H1 (cell line): ENCODE data around the gene UBE3B. TPM values are rescaled to one million over a fixed set of nuclear protein-coding genes. Genes with fewer than 3 reads are reported as not detected.
"Not testable (repeated sequence)": the region's sequence is repeated elsewhere in the genome, so short reads cannot be mapped to it uniquely, and the experiment has no call there.

Source experiments
- CTCF ChIA-PET: fragments of 300-600 bp; sonication (Branson Sonifier 250); formaldehyde crosslinking; loops from one replicate; lab custom pipeline; 2021; ENCODE audit not compliant: partially characterized antibody; lab: Charles Lee
- POLR2A ChIA-PET: fragments of 300-600 bp; sonication (Branson Sonifier 250); formaldehyde crosslinking; loops from one replicate; lab custom pipeline; 2021; ENCODE audit warnings: inconsistent platforms; ENCODE audit not compliant: partially characterized antibody; lab: Charles Lee
- DNase-seq, 2 experiments: peaks; one replicate each; pipeline versions ENCODE4 v3.0.0 to v3.0.0-alpha.2; 2010 to 2022; ENCODE audit warnings: low spot score in 2 of 2, low read depth in 1 of 2, mixed read lengths in 1 of 2
- FAIRE-seq: peaks from 2 replicates; lab custom pipeline; 2011; peaks lifted over from hg19 to GRCh38; lab: Jason Lieb, UNC
- H2AFZ ChIP-seq: 2 replicates; pipeline ENCODE4 v1.8.1; 2012; ENCODE audit warnings: low read length, inconsistent platforms
- H2AK5ac ChIP-seq: 2 replicates; pipeline ENCODE4 v1.6.1; 2013; ENCODE audit warnings: low read depth, low read length
- H2BK120ac ChIP-seq: replicated peaks from 2 replicates; pipeline ENCODE3; 2013; ENCODE audit warnings: low read depth, low read length, inconsistent platforms
- H2BK12ac ChIP-seq: 2 replicates; pipeline ENCODE4 v1.6.1; 2013; ENCODE audit warnings: low read depth, low read length
- H2BK15ac ChIP-seq: 2 replicates; pipeline ENCODE4 v1.6.1; 2013; ENCODE audit warnings: low read length
- H2BK20ac ChIP-seq: 2 replicates; pipeline ENCODE4 v1.6.1; 2013; ENCODE audit warnings: low read length
- H2BK5ac ChIP-seq: 2 replicates; pipeline ENCODE4 v1.6.1; 2013; ENCODE audit warnings: low read depth, low read length
- H3K14ac ChIP-seq: 2 replicates; pipeline ENCODE4 v1.6.1; 2013; ENCODE audit warnings: inconsistent platforms; ENCODE audit not compliant: insufficient read length
- H3K18ac ChIP-seq: 2 replicates; pipeline ENCODE4 v1.6.1; 2013; ENCODE audit warnings: low read length; ENCODE audit errors: extremely low read depth
- H3K23ac ChIP-seq: 2 replicates; pipeline ENCODE4 v1.6.1; 2013; ENCODE audit warnings: inconsistent platforms; ENCODE audit not compliant: insufficient read length
- H3K23me2 ChIP-seq: 2 replicates; pipeline ENCODE4 v1.6.1; 2013; ENCODE audit warnings: low read depth, low read length
- H3K27ac ChIP-seq: 2 replicates; pipeline ENCODE4 v1.6.1; 2011; ENCODE audit warnings: low read depth, low read length, inconsistent platforms
- H3K27me3 ChIP-seq, 4 experiments: replicated peaks in 1 of 4; 1 replicate in 1 of 4; 2 replicates in 3 of 4; pipeline versions ENCODE4 v1.6.1 to v1.8.1; 2011 to 2013; ENCODE audit warnings: low read length in 3 of 4, mild to moderate bottlenecking in 3 of 4, inconsistent platforms in 2 of 4, mixed read lengths in 2 of 4, moderate library complexity in 1 of 4; ENCODE audit not compliant: control insufficient read depth in 3 of 4, insufficient read depth in 3 of 4; ENCODE audit errors: extremely low read depth in 1 of 4
- H3K36me3 ChIP-seq, 4 experiments: 2 replicates each; pipeline versions ENCODE4 v1.6.1 to v1.8.1; 2011 to 2013; ENCODE audit warnings: mild to moderate bottlenecking in 4 of 4, low read length in 3 of 4, moderate library complexity in 2 of 4, control low read depth in 1 of 4, inconsistent platforms in 1 of 4; ENCODE audit not compliant: insufficient read depth in 4 of 4, control insufficient read depth in 2 of 4
- H3K4ac ChIP-seq: replicated peaks from 2 replicates; pipeline ENCODE3; 2013; ENCODE audit warnings: low read length, low read depth, mixed read lengths, inconsistent platforms; ENCODE audit not compliant: insufficient read length
- H3K4me1 ChIP-seq, 4 experiments: replicated peaks in 1 of 4; 1 replicate in 1 of 4; 2 replicates in 3 of 4; pipeline versions ENCODE4 v1.6.1 to v1.8.1; 2011 to 2013; ENCODE audit warnings: low read length in 3 of 4, inconsistent platforms in 2 of 4, mixed read lengths in 1 of 4; ENCODE audit not compliant: insufficient read depth in 4 of 4, control insufficient read depth in 3 of 4
- H3K4me2 ChIP-seq, 2 experiments: 2 replicates each; pipeline versions ENCODE4 v1.6.1 to v1.8.1; 2011 to 2013; ENCODE audit warnings: low read depth in 2 of 2, low read length in 2 of 2, control low read depth in 1 of 2, inconsistent platforms in 1 of 2, mild to moderate bottlenecking in 1 of 2; ENCODE audit not compliant: insufficient read depth in 1 of 2
- H3K4me3 ChIP-seq, 4 experiments: fragments of 200-600, 300-600 bp in 1 of 4; sonication (generic), shearing (Covaris generic), sonication (Bioruptor Twin) in 1 of 4; 2 replicates each; pipeline versions ENCODE4 v1.5.1 to v1.8.1; 2011 to 2016; ENCODE audit warnings: low read length in 4 of 4, low read depth in 3 of 4, control low read depth in 2 of 4, inconsistent platforms in 2 of 4, mild to moderate bottlenecking in 2 of 4, mixed read lengths in 1 of 4, moderate library complexity in 1 of 4; ENCODE audit not compliant: insufficient read depth in 2 of 4; ENCODE audit errors: extremely low read depth in 1 of 4
- H3K56ac ChIP-seq: replicated peaks from 2 replicates; pipeline ENCODE3; 2013; ENCODE audit warnings: low read depth, mild to moderate bottlenecking, mixed read lengths, low read length, inconsistent platforms; ENCODE audit not compliant: insufficient read length
- H3K79me1 ChIP-seq: 2 replicates; pipeline ENCODE4 v1.6.1; 2013; ENCODE audit warnings: low read depth, low read length, control low read depth
- H3K79me2 ChIP-seq, 2 experiments: 2 replicates each; pipeline versions ENCODE4 v1.6.1 to v1.8.1; 2012 to 2013; ENCODE audit warnings: low read length in 2 of 2, mild to moderate bottlenecking in 2 of 2, inconsistent platforms in 1 of 2; ENCODE audit not compliant: insufficient read depth in 2 of 2, control insufficient read depth in 1 of 2
- H3K9ac ChIP-seq, 4 experiments: replicated peaks in 1 of 4; 1 replicate in 1 of 4; 2 replicates in 3 of 4; pipeline versions ENCODE4 v1.6.1 to v1.8.1; 2011 to 2013; ENCODE audit warnings: low read depth in 3 of 4, low read length in 3 of 4, control low read depth in 2 of 4, mild to moderate bottlenecking in 2 of 4, moderate library complexity in 2 of 4, inconsistent platforms in 1 of 4; ENCODE audit errors: extremely low read depth in 1 of 4
- H3K9me3 ChIP-seq, 2 experiments: 2 replicates each; pipeline versions ENCODE4 v1.6.1 to v1.8.1; 2012 to 2013; ENCODE audit warnings: mild to moderate bottlenecking in 2 of 2, moderate library complexity in 2 of 2, control low read depth in 1 of 2, inconsistent platforms in 1 of 2, low read depth in 1 of 2, low read length in 1 of 2, mixed read lengths in 1 of 2; ENCODE audit not compliant: insufficient read depth in 2 of 2
- H4K20me1 ChIP-seq, 2 experiments: replicated peaks in 1 of 2; 2 replicates each; pipeline versions ENCODE3 to v1.8.1; 2011 to 2013; ENCODE audit warnings: inconsistent platforms in 2 of 2, low read length in 2 of 2, mild to moderate bottlenecking in 1 of 2; ENCODE audit not compliant: insufficient read depth in 2 of 2, control insufficient read depth in 1 of 2
- H4K5ac ChIP-seq: 2 replicates; pipeline ENCODE4 v1.6.1; 2013; ENCODE audit warnings: low read length, low read depth, mixed read lengths, inconsistent platforms; ENCODE audit not compliant: insufficient read length
- H4K8ac ChIP-seq: 2 replicates; pipeline ENCODE4 v1.8.0; 2013; ENCODE audit warnings: mild to moderate bottlenecking, moderate library complexity, low read length, inconsistent platforms; ENCODE audit not compliant: insufficient read depth; ENCODE audit errors: extremely low read depth
- H4K91ac ChIP-seq: replicated peaks from 2 replicates; pipeline ENCODE3; 2013; ENCODE audit warnings: low read length, mixed read lengths, inconsistent platforms; ENCODE audit not compliant: insufficient read length
- EGR1 ChIP-seq: IDR thresholded peaks from 2 replicates; pipeline ENCODE4 v1.6.1; 2011; ENCODE audit warnings: low read depth, low read length, borderline replicate concordance
- POLR2AphosphoS5 ChIP-seq: IDR thresholded peaks from 2 replicates; pipeline ENCODE4 v1.6.1; 2011; ENCODE audit warnings: low read depth, low read length
- TAF1 ChIP-seq: IDR thresholded peaks from 2 replicates; pipeline ENCODE4 v1.6.1; 2011; ENCODE audit warnings: mild to moderate bottlenecking, low read depth, low read length
- TBP ChIP-seq: IDR thresholded peaks from 2 replicates; pipeline ENCODE4 v1.6.1; 2011; ENCODE audit warnings: low read depth, low read length, improper control_type of control experiment
- WGBS, 2 experiments: shearing (Covaris generic) in 1 of 2; methylation state at CpG; one replicate each; pipeline versions ENCODE4 v1.1.6 to v1.1.7; 2013 to 2015; ENCODE audit warnings: low lambda C conversion rate in 2 of 2, mixed read lengths in 2 of 2, inconsistent platforms in 1 of 2, low coverage in 1 of 2, missing lambda C conversion rate in 1 of 2; ENCODE audit not compliant: insufficient replicate concordance in 2 of 2, insufficient coverage in 1 of 2, insufficient read length in 1 of 2; ENCODE audit errors: extremely low coverage in 1 of 2, missing lambda C conversion rate in 1 of 2; 5-methylcytosine and 5-hydroxymethylcytosine counted together
- polyA plus RNA-seq, 7 experiments: library from polyadenylated mRNA; depleted of rRNA in 3 of 7; stranded (reverse) in 5 of 7; unstranded in 2 of 7; fragments of >200 nt in 5 of 7; fragments of 200-250 nt in 2 of 7; gene quantifications; 1 replicate in 5 of 7; 2 replicates in 1 of 7; 4 replicates in 1 of 7; pipeline versions ENCODE4 v1.2.1 to v1.2.3, GENCODE V29; 2011 to 2013; ENCODE audit warnings: missing spikeins in 2 of 7, mixed read lengths in 2 of 7
- total RNA-seq: library from RNA; stranded (reverse); fragmentation: NEBNext Ultra II Directional; extraction: Animal tissue kit (Norgen Biotek cat#: 25700); gene quantifications from 2 replicates; pipeline ENCODE4 v1.2.1, GENCODE V29; 2021

The UBE3B gene
- total and polyA plus RNA-seq, 2 of the 8 experiments (the other 6 are each of a cell fraction or from before 2014, with no cell fraction given) = 14.0 to 21.1 TPM

- TF ChIP-seq TBP (no peak), POLR2AphosphoS5 (no peak), EGR1 (no peak), TAF1 (no peak)
Observed at GRCh38 chr12:109439181-109439580, 38.3 kb upstream of the UBE3B start (continued).

- H3K4ac ChIP-seq, H2BK12ac ChIP-seq, H3K23me2 ChIP-seq, H4K8ac ChIP-seq, H3K79me1 ChIP-seq, H3K27ac ChIP-seq, H3K18ac ChIP-seq, H2BK15ac ChIP-seq, FAIRE-seq, H4K20me1 ChIP-seq, H3K27me3 ChIP-seq, H3K23ac ChIP-seq, H3K79me2 ChIP-seq, H3K56ac ChIP-seq, H2AFZ ChIP-seq, DNase-seq, H3K9me3 ChIP-seq, H2AK5ac ChIP-seq, H3K4me3 ChIP-seq, H4K91ac ChIP-seq, H2BK20ac ChIP-seq, H2BK120ac ChIP-seq, H4K5ac ChIP-seq, H3K4me2 ChIP-seq, H3K36me3 ChIP-seq, H3K14ac ChIP-seq, H2BK5ac ChIP-seq, H3K9ac ChIP-seq: not testable (repeated sequence)
- peaks cover 8 to 18% (median 12%) of the 10 kb centered on the region in 4 experiments for H3K4me1 ChIP-seq
- 90% methylated on average over 13 of the region's 13 CpGs; no CpG with 5 or more reads in 1 of the 2 experiments for whole genome bisulfite sequencing, 2 experiments
- POLR2A ChIA-PET = interaction anchor here (0.9 to 1.5 kb wide), 2 partner anchors 13 to 15 kb away, joined by 3 to 4 read pairs; no protein-coding TSS in a partner anchor
- CTCF ChIA-PET = interaction anchor here (1.0 to 17.4 kb wide), 3 partner anchors 7 to 33 kb away, joined by 3 to 181 read pairs (median 9); no protein-coding TSS in a partner anchor
Observed at GRCh38 chr12:109439951-109440350, 37.5 kb upstream of the UBE3B start.
